HG03432 (cell line): ENCODE data around the gene WDR27.
"Not testable (repeated sequence)": the region's sequence is repeated elsewhere in the genome, so short reads cannot be mapped to it uniquely, and the experiment has no call there.

Source experiments
- ATAC-seq: cut with Tn5 transposase; IDR thresholded peaks from one replicate; pipeline ENCODE4 v1.9.1; 2021; ENCODE audit warnings: mild to moderate bottlenecking, moderate library complexity; ENCODE audit not compliant: unreplicated experiment

The WDR27 gene

DNA sequence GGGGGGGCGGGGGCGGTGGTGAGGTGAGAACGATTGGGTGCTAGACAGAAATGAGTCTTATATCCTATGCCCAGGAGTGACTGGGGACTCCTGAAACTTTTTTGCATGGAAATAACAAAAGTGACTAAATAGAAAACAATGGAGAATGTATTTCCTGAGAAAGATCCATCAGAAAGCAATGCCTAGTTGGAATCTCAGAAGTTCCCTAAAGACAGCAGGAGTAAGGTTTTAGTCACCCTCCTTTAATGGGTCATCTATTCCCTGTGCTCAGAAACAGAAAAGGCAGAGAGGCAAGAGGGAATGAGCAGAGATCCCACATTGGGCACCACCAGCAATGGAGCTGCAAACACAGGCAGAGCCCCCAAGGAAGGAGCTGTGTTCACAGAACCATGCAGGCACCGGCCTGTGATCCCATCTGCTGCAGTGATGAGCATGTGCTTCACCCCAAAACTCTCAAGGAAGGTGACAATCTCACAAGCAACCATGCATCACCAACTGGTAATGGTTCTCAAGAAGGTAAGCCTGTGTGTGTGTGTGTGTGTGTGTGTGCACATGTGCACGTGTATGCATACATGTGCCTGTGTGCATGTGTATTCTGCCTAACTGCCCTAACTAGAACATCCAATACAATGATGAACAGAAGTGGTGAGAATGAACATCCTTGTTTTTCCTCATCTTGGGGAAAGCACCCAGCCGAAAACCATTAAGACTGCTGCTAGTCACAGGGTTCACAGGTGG, 168.4 kb downstream of the WDR27 start:
- ATAC-seq = no peak

DNA sequence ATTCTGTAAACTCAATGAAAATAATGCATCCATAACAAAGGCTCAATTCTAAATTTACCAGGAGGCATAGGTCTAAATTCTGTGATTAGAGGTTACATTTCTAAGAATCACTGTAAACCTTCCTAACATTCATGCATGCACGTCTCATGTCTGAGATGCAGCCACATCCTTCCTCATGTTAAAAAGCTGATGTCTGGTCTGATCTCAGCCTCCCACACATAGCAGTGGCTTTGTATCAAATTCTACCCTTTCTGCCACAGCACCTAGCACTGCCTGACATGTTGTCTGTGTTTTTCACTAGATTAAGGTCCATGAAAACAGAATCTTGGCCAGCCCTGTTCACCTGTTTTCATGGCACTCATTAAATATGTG, 171.1 kb downstream of the WDR27 start:
- no peak for ATAC-seq

DNA sequence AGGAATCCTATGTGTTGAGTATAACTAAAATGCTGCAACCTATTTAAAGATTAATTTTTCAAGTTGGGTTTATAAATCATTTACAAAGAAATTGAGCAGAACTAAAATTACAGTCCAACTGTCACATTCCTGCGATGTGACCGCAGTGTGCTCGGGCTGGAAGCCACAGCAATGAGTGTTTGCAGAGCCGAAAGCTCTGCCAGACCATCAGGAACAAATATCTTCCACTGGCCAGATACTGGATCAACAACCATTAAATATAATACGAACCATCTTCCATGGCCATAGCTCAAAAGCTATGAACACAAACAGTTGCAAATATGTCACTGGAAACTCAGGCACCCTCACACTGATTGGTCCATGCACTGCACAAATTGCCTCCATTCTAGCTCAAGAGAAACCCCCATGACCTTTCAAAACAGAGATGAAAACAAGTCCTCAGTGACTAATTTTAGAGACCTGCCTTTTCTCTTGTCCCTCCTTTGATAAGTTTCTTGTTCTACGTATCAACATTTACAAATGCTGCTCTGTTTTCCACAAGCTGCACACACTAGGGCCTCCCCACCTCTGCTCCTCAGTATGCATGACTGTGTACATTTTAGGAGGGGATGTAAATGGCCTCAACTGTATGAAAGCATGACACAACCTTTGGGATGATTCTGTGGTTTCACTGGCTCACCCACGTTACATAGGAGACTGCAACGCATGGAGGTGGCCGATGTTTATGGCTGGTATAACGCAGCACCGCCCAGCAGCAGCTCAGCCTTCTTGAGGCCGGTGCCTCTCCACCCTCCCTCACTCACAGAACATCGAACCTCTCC, 171.7 kb downstream of the WDR27 start:
- ATAC-seq = no peak

DNA sequence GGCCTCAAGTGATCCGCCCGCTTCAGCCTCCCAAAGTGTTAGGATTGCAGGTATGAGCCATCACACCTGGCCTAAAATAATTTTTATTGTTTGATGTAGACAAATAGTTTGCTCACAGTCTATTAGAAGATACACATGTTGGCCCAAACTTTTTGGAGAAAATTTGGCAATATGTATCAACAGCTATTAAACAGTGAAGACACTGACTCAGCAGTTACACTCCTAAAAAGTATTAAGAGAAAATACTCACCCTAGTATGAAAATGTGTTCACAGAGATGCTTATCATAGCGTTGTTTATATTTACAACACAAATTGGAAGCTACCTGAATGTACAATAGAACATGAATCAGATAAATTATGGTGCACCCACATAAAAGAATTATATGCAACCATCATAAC, 173.1 kb downstream of the WDR27 start:
- no peak for ATAC-seq

DNA sequence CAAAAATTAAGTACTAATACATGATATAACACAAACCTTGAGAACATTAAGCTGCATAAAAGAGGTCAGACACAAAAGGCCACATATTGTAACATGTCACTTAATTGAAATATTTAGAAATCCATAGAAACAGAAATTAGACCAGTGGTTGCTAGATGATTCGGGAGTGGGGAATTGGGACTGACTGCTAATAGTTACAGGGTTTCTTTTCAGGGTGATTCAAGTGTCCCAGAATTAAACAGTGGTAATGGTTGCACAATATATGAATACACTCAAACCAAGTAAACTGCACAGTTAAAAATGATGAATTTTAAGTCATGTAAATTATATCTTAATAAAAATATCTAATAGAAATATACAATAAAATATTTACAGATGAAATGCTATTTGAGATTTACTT, 174.5 kb downstream of the WDR27 start:
- no peak for ATAC-seq

DNA sequence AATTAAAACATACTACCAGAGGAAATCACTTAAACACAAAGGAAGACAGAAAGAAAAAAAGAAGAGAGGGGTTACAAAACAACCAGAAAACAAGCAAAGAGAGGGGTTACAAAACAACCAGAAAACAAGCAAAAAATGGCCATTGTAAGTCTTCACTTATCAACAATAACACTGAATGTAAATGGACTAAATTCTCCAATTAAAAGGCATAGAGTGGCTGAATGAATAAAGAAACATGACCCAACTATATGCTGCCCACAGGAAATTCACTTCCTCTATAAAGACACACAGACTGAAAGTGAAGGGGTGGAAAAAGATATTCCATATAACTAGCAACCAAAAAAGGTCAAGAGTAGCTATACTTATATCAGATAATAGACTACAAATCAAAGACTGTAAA, 180.0 kb downstream of the WDR27 start:
- ATAC-seq = no peak

DNA sequence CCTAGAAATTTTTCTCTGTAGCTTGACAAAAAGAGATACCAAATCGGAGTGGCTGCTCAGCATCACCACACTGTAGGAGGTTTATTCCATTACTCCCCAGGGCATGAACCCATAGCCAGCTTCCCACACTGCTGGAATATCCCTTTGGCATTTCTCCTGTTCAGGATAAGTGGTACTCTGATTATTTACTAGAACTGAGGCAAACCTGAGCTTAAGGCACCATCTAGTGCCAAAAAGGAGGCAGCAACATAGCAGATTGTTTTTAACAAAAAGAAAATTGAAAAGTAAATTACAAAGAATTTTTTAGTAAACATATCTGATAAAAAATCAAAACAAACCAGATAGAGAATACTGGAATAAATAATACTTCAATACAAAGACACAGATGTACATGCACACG, 181.7 kb downstream of the WDR27 start:
- no peak for ATAC-seq

DNA sequence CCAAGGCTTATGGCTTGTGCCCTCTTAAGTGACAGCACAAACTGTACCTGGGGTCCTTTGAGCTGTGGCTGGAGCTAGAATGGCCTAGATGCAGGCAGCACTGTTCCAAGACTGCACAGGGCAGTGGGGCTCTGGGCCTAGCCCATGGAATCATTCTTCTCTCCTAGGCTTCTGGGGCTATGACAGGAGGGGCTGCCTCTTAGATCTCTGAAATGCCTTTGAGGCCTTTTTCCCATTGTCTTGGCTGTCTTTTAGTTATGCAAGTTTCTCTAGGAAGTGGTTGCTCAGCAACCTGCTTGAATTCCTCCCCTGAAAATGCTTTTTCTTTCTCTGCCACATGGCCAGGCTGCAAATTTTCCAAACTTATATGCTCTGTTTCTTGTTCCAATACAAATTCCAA, 183.4 kb downstream of the WDR27 start:
- no peak for ATAC-seq

DNA sequence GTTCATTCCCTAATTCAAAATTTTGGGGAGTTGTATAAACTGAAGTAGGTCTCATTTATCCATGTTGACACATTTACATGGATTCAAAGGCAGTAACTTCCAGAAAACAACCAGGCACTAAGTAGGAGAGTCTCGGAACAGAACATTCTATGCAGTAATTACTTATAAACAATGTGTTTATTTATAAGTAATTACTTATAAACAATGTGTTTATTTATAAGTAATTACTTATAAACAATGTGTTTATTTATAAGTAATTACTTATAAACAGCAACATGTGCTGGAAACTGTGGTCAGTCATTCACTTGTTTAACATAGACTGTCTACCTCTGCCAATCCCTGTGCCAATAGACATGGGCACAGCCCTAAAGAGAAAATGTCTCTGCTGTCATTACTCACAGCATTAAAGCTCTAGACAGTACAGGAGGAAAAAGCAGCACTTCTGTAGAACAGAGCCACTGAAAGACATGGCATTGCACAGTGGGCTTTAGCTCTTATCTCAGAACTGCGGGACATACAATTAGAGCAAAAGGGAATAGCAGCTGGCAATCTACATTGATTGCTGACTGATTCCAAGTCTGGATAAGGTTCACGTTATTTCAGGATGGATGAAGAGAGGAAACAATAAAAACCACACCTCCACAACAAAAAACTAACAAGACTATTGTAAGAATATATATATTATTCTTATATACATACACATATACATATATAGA, 188.2 kb downstream of the WDR27 start:
- no peak for ATAC-seq

DNA sequence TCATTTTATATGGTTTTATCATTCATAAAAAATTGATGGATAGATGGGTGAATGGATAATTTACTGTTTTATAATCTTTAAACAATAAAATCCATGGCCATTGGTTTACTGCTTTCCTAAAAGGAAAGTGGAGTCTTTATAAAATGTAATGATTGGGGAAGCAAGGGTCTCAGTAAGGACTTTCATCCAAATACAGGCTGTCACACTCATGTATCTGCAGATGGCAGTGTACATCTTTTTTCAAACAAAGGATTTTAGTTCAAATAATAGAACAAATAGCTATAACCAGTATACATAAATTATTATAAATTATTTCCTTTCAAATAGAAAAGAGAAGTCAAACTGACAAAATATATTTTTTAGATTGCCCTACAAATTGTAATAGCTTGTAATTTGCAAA, 190.0 kb downstream of the WDR27 start:
- ATAC-seq = not testable (repeated sequence)

DNA sequence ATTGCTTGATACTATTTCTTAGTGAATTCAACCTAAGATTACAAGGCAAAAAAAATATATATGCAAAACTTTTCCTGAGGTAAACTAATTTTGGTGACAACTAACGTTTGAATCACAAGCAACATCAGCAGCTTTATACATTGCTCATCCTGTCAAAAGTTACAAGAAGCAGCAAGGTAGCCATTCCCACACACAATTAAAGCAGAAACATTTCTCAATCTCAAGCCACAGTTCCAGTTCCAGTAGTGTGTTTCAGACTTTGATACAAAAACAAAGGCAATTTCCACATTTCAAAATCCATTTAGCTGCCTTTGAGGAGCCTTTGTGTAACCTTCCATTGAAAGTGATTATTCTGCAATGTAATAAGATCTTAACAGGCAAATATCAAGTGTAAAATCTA, 191.0 kb downstream of the WDR27 start:
- ATAC-seq = no peak

DNA sequence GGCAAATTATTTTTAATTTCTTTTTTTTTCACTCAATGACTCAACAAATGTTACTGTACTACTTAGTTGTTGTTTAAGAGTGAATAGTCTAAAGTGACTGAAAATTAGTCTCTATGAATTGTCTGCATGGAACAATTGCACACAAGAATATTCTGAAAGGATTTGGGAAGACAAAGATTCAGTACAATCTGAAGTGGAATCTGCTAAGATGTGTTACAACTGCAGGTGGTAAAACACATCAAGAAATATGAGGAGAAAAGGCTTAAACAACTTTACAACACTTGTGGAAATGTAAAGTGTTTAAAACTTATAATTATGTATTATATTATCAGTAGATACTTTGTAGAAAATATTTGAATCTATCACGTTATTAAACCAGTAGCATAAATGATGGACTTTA, 193.4 kb downstream of the WDR27 start:
- ATAC-seq = no peak

DNA sequence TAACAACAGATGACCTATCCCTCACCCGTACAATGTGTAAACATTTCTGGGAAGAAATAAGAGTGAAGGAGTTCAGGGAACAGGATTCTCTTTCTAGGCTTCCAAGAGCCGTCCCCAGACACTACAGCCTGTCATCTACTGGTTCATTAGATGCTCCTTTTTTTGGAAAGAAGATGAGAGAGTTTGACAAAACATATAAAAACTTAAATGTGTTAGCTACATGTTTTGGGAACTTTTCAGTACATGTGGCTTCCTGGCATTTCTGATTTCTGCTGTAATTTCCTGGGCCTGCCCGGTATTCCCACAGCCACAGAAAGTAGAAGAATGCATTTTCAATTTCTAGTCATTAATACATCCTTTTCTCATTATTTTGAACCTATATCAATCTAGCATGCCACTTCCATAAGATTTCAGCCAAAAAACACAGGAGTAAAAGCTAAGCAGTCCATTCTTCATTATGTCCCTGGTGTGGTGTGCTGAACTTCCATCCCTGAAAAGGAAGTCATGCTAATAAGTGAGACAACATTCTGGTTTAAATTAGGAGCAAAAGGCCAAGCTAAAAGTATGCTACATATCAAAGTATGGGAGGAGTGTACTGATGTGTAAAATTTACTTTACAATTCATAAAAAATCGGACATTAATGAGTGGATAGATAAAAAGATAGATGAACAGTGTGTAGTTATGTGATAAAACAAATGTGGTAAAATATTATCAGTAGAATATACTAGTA, 198.2 kb downstream of the WDR27 start:
- no peak for ATAC-seq

DNA sequence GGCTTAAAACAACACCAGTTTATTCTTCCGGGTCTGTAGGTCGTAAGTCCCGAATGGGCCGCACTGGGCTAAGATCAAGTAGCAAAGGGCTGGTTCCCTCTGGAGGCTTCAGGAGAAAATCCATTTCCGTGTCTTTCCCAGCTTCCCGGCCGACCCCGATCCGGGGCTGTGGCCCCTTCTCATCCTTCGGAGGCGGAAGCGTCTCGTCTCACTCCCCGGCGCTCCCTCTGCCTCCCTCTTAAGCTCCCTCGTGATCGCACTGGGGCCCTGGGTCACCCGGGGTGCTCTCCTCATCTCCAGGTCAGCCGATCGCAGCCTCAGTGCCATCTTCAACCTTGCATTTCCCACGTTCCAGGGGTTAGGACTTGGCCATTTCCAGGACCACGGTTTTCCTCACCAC, 199.4 kb downstream of the WDR27 start:
- no peak for ATAC-seq

DNA sequence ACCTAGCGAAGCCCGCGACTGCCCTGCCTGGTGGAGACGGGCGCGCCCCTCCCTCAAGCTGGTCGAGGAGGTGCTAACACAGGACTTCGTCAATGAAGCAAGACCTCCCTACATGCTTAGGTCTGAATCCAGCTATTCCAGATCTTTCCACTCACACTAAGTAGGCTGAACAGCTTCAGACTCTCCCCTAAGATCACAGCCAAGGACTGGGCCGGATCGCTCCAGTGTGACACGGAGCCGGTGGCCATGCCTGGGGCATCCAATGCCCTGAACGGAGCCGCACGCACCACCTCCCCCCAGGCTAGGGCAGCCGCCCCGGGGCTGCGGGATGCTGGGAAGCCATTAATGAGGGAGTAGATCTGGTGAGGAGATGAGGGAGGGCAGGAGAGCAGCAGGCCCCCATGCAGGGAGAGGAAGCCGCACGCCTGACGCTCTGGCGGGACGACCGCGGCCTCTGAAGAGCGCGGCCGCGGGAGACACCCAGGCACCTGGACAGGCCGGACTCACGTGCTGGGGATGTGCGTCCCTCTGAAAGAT, 200.0 kb downstream of the WDR27 start:
- no peak for ATAC-seq

DNA sequence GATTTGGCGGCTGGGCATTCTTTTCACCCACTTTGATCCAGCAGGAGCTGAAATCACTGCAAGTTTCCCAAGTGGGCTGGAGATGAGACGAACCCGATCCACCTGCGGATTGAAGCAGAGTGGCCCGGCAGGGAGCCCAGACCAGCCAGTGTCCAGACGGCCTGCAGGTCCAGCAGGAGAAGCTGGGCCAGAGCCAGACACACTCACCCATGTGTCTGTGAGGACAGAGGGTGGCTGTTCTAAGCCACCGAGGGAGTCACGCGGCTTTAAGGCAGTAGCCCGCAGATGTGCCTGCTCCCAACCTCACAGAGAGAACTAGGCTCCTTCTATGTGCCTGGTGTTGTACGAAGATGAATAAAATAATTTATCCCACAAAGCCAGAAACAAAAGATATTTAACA, 200.7 kb downstream of the WDR27 start:
- ATAC-seq = no peak

DNA sequence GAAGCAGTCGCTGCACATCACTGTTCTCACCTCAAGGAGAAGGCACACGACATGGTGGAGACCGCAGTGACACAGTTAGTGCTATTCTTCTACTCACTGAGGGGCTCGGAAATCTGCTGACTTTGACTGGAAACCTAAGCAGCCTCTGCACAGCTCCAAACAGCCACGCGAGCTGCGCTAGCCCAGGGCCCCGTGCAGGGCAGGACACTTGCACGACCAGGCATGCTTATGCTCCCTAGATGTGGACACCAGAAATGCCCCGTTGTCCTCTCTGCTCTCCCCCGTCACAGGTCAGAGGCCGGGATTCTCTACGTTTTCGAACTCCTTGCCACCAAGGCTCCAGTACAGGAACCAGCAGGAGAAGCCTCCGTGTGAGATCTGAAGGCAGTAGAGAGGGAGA, 201.1 kb downstream of the WDR27 start:
- ATAC-seq = no peak

DNA sequence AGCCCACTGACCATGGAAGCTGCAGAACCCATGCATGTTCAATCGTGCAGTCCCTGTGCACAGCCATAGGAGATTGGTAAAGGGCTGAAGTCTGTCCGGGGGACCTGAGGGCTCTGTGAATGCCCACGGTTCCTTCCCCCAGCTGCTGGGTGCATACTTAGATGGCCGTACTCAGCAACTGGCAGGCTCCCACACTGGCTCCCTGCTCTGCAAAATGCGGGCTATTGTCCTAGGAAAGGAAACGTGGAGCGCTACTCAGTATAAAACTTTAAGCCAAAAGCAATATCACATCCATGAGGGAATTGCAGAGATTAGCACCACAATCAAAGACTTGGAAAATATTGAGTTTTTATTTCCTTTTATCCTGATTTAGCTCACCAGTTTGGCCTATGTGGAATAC, 202.0 kb downstream of the WDR27 start:
- ATAC-seq = no peak

DNA sequence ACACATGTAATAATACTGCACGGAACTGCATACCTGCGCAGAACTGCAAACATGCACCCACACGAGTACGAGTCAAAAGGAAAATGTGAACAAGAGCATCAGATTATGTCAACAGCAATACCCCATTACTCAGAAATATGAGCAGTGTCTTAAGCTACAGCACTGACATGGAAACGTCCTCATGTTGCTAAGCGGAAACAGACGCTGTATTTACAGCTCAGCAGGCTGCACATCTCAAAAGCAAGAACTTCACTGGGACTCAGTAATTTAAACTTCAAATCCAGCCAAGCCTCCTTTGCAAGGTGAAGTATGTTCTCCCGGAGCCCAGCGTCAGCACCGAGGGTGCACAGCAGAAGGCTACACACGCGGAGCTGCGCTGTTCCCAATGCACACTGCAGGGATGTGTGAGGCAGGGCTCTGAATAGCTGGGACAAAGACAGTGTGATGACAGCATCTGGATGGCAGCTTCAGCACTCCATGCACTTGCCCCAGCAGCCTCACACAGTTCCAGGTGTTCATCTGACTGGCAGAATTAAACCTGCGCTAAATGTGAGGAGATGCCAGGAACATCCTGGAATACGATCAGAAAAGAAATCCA, 202.8 kb downstream of the WDR27 start:
- no peak for ATAC-seq

DNA sequence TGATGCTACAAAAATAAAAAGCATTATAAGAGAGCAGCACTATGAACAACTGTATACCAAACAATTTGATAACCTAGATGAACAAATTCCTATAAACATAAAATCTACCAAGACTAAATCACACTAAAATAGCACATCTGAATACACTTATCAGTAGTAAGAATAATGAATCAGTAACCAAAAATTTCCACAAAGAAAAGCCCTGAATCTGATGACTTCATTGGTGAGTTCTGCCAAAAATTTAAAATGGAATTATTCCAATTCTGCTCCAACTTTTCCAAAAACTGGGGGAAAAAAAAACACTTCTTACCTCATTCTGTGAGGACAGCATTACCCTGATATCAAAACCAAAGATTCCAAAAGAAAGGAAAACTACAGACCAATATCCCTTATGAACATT, 206.2 kb downstream of the WDR27 start:
- no peak for ATAC-seq

DNA sequence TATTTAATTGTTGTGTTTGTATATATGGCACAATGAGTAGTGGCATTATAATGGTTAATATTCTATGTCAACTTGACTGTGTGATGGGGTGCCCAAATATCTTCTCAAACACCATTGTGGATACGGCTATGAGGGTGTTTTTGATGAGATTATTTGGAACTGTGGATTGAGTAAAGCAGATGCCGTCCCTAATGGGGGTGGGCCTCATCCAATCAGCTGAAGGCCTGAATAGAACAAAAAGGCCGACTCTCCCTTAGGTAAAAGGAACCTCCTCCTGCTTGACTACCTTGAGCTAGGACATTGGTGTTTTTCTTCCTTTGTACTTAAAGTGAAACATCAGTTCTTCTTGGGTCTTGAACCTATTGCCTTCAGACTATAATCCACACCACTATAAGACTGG, 207.8 kb downstream of the WDR27 start:
- ATAC-seq = no peak
